Renal cortical epithelial cell (primary cell): ENCODE results near the gene IFT25. TPM values are rescaled to one million over a fixed set of nuclear protein-coding genes. Genes with fewer than 3 reads are reported as not detected.

Source experiments
- DNase-seq: peaks from one replicate; pipeline ENCODE4 v3.0.0-alpha.2; 2011; ENCODE audit warnings: low read depth
- total RNA-seq: library from RNA; depleted of rRNA; stranded (reverse); fragments of >200 nt; gene quantifications from 2 replicates; pipeline ENCODE4 v1.2.3, GENCODE V29; 2014

Gene IFT25
- total RNA-seq, 1 donor from 2014 or later: 23.7 TPM

DNA sequence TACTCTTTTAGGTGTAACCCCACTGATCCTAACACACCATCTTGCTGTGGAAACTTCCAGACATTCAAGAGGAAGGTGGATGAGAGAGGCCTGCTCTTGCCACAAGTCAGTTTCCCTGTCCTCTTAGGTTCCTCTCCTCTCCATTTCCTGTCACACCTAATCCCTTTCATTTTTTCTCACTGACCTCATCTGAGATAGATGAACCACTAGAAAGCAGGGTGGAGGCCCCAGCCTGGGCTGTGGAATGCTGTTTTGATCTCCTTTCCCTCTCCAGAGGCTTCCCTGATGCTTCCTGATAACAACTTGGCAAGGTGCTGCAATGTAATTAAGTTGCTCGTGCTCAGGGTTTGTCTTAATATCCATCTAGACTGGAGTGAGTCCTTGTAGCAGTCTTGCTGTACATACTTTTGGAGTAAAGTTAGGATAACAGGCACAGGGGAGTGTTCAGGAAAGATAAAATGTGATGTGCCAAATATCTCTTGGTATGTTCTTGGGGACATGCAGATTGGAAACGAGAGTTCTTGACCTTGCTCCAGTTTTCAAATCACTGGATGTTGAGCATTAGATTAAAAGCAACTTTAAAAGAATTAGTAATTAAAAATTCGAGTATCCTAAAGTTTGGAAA is 11.8 kb upstream of the IFT25 start:
- DNase-seq: peak; percentile 58

DNA sequence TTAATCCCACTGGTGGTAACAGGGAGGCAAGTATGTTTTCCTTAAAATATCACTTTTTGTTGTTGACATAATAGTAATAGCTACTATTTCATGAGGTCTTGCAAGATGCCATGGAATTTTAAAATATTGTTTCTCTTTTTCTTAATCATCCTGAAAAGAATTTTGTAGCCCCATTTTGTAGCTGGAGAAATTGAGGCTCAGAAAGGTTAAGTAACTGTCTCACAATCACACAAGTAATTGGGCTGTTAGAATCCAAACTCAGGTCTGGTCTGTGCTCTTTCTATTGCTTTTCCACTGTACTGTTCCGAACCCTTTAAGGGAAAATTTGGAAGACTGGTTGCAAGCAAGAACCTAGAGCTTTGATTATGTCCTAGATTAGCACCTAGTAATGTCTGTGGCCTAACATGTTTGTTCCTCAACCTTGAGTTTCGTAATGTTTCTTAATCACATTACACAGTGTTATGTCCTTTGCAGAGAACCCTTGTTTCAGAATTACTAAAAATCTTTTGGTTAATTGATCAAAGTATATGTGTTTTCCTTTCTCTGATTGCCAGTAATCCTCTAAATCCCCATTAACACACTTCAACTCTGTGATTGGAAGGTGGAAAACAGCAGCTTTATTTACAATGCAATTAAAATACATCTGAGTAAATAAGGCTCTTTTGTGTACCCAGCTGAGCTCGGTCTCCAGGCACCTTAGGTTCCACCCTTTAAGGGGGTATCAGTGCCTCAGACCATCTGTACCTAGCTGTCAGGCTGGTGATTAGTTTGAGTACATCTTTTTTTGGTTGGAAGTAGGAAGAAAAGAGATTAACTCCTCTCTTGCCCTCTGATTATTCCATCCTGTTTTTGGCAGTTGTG is 11.0 kb upstream of the IFT25 start:
- DNase-seq: peak; percentile 62

DNA sequence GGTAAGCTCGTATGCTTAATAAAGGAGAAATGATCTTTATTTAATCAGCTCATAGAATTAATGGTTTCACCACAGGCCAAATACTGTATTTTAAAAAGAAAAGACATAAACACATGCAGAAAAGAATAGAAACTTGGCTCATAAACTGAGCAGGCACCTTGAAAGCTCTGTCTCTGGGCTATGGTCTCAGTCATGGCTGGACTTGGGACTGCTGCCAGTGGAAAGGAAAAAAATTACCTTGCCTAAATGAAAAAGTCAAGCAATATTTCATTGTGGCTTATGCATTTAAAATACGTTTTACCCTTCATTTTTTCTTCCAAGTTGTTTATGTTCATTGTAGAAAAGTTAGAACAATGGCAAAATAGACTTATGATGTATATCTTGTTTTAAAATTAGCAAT is 8.6 kb upstream of the IFT25 start:
- no peak for DNase-seq

DNA sequence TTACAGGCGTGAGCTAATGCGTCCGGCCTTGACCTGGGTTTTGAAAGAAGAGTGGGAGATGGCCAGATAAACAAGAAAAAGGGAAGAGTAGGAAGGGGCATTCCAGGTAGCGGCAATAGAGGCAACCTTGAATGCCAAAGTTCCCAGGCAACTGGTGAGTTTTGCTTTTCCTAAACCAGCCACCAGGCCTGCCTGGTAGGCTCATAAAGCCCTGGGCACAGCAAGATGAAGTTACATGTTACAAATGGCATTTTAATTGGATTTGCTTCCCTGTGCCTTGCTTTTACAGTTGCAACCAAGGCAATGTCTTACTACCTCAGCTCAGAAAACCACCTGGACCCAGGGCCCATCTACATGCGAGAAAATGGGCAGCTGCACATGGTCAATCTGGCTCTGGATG is 6.2 kb upstream of the IFT25 start:
- no peak for DNase-seq

DNA sequence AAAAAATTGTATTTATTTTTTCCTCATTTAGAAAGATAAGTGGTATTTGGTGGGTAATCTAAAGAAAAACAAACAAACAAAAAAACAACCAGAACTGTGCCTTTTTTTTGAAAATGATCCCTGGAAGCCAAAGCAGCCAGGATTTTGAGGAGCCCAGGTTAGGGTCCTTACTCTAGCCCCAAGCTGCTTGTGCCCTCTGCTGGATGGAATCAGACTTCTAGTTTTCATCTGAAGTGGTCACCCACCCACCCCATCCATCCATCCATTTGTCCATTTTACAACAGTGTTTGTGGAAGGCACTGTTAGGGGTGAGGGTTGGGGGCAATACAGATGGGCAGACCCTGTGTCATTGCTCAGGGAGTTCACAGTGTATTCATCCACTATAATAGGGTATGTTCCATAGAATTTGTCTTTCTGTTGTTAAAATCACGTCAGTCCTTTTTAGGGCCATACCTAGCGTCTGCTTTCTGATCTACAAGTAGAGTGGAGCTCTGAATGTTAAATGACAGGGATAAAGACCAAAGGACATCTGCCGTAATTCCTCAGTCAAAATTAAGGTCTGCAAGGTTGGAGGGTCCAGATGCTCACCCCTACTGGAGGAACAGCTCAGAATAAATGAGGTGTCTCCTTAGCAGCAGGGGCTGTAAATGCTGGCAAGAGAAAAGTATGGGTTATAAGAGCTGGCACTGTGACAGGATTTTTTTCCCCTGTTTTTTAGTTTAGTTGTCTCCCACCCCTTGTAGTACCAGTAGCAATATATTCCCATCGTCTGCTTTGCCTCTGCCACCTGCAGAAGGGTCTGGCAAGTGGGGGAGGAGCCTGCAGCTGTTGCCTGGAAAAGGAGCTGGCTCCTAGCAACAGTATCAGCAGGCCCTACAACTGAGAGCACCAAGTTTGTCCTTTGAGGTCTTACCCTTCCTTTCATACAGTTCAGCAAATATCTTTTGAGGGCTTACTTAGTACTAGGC is 3.8 kb upstream of the IFT25 start:
- peak; percentile 51 for DNase-seq

DNA sequence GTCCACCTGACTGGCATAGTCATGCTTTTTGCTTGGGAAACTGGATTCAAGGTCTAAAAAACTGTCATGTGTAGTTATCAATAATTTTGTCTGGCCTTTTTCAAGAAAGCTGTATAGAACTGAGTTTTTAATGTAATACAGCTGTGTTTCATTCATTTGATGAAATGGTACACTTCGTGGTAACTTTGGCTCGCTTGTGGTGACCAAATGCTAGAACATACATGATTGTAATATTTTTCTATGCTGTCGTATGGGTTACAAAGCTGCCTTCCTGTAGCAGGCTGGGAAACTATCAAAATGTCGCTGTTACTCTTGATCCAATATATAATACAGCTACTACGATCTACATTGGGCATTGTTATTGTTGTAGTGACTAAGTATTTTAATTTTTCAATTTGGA is 2.8 kb upstream of the IFT25 start:
- DNase-seq: no peak

DNA sequence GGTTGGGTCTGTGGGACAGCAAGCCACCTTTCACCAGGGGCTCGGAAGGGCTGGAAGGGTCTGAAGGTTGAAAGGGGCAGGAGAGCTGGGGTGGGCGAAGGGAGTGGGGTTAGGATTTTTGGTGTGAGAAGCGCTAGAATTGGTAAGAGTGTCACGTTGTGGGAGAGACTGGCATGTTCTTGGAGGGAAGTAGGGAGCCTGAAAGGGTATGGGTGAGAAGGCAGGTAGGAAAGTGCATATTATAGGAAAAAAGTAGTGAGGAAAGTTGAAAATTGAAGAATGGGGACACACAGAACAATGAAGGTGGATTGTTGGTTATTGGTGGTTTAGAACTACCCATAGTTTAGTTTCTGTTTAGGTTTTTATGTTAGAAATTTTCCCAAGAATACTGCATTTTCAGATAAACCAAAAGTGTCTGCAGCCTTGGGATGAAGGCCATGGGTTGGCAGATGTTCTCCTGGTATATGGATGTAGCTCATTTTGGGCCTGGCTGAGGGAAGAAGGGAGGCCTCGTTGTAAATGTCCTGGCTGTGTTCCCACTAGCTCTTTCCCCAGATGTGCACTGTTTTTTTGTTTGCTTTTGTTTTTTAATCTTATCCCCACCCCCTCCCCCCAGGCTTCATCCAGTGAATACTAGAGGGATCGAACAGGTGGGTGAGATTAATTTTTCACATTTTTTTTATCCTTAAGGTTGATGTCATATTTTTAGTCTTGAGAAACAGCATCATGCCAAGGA is 1.8 kb upstream of the IFT25 start:
- no peak for DNase-seq

DNA sequence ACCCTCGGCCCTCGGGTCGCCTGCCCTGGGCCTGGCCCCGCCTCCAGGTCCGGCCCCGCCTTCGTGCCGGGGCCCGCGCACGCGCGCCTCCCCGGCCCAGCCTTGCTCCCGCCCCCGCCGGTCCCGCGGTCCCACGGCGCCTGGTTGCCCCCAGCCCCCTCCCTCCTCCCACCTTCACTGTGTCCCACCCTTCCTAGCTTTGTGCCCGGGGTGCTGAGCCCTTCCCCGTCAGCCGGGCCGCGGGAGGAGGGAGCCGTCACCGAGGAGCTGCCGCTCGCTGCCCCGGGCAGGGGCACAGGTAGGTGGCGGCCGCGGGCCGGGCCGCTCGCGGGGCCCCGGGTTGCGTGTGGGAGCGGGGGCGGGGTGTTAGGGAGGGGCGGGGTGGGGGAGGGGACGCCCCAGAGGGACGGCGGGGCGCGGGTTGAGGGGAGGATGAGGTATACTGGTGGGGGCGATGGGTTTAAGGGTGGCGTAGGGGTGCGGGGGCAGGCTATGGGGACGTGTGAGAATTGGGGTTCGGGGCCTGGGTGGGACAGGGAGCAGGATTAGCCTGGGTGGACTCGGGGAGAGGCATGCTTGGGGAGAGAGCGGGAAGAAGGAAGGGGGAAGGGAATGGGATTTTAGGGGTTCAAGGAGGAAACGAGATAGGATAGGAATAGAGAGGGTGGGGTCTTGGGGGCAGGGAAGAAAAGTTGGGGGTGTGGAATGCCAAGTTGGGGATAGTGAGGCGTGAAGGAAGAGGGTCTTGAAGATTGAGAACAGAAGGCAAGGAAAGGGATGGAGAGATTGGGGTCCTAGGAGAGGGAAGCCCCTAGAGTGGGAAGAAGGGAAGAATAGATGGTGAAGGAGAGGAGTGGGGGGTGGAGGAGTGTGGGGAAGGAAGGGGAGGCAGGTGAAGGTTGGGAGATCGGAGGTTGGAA is 1.0 kb upstream of the IFT25 start, which contains the start of gene LRRC42:
Gene LRRC42 (plus strand): TSS at position 99 of the 920 bp plus-strand sequence. CDS start 5,650 bp downstream, outside the sequence.
- DNase-seq: no peak

DNA sequence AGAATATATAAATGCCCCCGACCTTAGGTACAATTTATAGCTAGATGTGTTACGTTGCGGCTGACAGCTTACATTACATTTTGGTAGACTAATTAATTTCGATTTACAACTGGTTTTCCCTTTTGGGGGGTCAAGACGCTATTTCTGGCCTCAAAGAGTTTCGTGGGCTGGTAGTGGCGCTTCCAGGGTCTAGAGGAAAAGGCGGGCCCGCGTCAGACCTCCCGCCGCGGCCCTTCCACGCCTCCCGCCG is 391 bp downstream of the IFT25 start:
- no peak for DNase-seq

DNA sequence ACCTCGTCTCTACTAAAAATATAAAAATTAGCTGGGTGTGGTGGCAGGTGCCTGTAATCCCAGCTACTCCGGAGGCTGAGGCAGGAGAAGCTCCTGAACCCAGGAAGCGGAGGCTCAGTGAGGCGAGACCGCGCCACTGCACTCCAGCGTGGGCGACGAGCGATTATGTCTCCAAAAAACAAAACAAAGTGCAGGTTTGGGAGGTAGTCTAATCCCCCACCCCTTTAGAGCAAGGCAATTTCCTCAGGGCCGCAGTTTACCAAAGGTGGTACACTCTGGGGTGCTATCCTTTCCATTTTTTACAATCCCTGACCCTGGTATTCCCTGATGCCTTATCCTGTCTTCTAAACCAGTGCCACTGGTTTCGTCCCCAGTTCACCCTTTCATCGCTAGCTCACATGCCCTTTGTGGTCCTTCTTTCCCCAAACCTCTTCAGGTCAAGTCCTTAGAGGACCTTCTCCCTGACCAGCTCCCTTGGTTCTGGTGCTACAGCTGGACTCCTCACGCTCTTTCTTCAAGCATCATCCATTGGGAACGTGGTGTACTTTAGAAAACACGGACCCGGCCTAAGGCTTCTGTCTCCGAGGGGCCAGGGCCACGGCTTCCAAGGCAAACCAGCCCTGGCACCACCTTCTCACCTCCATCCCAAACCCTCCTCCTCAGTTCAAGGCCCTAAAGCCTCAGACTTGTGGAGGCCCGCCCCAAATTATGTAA is 873 bp downstream of the IFT25 start:
- no peak for DNase-seq

DNA sequence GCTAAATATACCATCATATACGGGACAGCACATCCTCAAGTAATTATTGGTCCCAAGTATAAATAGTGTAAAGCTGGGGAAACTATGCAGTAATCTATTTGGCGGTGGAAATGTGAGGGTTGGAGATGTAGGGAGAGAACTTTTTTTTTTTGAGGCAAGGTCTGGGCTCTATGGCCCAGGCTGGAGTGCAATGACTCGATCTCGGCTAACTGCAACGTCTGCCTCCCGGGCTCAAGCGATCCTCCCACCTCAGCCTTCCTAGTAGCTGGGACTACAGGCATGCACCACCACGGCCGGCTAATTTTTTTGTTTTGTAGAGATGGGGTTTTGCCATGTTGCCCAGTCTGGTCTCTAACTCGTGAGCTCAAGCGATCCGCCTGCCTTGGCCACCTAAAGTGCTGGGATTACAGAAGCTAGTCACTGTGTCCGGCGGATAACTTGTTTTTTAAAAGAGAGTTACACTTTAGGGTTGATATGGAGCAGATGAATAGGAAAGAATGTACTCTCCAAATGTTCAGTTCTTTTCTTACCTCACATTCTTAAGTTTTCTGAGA is 1.9 kb downstream of the IFT25 start:
- no peak for DNase-seq

DNA sequence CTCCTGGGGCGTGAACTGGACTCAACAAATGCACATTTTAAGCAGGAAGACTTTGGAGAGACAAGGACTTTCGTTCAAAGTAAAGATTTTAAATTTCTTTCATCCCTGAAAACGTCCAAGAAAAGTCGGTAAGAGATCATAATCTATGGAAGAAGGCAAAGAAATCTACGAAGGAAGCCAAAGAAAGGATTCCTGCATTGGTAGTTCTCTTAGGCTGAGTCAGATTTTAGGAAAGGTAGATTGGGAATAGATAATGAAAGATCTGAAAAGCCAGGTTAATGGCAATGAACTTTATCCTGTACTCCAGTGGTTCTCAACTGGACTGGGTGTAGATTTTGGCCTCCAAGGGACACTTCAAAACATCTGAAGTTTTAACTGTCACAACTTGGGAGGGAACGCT is 2.4 kb downstream of the IFT25 start:
- DNase-seq: no peak

DNA sequence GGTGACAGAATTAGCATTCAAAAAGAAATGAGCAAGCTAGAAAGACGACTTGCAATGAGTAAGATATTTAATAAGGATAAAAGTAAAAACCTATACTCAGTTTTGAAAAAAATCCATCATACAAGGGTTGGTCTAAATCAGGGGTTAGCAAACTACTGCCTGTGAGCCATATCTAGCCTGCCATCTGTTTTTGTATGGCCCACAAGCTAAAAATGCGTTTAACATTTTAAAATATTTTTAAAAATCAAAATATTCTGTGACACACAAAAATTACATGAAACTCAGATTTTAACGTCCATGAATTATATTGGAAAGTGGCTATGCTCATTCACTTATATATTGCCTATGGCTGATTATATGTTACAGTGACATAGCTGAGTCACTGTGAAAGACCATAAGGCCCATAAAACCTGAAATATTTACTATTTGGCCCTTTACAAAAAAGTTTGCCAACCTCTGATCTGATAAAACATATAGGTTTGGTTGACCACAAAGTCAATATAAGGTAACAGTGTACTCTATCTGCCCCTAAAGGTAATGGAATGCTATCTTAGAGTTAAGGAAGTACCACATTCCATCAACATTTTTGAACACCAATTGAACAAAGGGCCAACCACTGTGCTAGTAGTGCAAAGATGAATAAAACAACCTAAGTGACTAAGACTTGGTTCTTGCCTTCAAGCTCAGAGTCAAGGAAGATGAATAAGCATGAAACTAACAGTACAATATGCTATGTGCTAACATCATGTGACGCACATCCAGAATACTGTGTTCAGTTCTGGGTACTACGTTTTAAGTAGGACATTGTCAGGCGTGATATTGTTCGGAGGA is 3.2 kb downstream of the IFT25 start:
- DNase-seq: no peak

DNA sequence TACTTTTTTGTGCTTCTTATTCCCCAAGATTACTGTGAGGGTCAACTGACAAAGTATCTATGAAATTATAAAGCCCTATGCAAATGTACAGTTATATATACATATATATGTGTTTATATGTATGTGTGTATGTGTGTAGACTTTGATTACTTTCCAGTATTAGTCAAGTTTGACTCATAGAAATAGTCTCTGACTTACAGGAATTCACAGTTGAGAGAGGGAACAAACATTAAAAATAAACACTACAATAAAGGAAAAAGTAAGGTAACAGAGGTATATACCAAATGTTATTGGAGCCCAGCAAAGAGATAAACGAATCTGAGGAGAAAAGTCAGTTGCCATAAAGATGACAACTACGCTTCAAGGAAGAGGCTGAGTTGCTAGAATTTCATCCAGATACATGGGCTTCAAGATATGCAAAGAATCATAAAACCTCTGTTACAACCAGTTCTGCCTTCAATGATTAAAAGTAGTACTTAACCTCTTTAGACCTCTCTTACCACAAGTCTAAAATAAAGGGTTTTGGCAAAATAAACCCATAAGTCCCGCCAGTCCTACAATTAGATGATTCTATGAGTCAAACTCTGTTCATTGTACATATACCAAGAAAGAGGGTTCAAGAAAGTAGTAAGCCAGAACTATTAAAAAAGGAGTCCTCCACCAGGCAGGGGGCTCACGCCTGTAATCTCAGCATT is 7.2 kb downstream of the IFT25 start:
- peak; percentile 55 for DNase-seq

DNA sequence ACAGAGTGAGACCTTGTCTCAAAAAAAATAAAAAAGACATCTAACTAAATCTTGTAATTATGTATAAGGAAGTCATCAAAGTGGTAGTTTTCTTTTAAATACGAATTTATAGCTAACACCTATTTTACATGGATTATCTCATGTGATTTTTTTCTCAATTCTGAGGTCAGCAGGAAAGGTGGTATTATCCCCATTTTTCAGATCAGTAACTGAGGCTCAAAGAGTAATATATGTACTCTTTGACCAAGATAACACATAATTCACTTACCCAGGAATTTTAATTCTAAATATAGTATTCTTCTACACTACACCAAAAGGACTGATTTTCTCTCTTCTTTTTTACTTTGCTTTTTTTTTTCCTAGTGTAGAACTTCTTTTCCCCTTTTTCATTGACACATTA is 9.1 kb downstream of the IFT25 start:
- DNase-seq: no peak

DNA sequence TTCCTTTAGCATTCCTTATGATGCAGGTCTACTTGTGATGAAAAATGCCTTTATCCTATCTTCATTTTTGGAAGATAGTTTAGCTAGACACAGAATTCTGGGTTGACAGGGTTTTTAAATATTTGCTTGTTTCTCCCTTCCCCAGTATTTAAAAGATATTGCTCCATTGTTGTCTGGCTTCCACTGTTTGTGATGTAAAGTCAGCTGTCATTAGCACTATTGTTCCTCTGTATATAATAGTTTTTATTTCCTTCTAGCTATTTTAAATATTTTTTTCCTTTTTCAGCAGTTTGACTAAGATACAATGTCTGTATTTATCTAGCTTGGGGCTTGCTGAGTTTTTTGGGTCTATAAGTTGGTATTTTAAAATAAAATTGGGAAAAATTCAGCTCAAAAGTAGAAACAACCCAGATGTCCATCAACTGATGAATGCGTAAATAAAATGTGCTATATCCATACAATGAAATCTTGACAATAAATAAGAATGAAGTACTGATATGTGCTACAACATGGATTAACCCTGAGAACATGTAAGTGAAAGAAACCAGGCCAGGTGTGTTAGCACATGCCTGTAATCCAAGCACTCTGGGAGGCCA is 11.2 kb downstream of the IFT25 start:
- DNase-seq: no peak

DNA sequence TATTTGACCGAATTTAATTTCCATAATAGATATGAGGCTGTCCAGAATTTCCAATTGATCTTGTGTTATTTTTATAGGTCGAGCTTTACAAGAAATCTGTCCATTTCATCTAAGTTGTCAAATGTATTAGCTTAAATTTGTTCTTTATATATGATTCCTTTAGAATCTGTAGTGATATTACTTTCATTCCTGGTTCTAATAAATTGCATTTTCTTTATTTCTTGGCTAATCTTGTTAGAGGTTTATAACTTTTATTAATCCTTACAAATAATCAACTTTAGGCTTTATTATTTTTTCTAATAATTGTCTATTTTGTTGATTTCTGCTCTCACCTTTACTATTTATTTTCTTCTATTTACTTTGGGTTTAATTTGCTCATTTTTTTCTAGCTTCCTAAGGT is 14.0 kb downstream of the IFT25 start:
- DNase-seq: no peak

DNA sequence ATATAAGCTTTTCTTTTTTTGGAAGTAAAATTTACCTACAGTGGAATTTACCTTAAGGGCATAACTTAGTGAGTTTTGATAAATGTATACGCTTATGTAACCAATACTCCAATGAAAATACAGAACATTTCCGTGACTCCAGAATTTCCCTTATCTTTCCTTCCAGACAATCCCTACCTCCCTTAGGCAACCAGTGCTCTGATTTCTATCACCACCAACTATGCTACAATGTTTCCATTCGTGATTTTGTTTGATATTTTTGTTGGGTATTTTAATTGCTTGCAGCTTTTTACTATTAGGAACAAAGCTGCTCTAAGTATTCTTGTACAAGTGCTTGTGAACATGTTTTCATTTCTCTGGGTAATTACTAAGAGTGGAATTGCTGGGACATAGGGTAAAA is 14.6 kb downstream of the IFT25 start:
- DNase-seq: no peak
